HepG2 (cell line): ENCODE data around the gene PLEKHA8. TPM values are rescaled to one million over a fixed set of nuclear protein-coding genes. Genes with fewer than 3 reads are reported as not detected.

Source experiments
- PHF21A ChIP-seq: sonication (generic); formaldehyde crosslinking; IDR thresholded peaks from 2 replicates; pipeline ENCODE4 v1.5.0; 2020; ENCODE audit warnings: mild to moderate bottlenecking, missing genetic modification reagents
- TBX3 ChIP-seq: fragments of 450-650 bp; IDR thresholded peaks from 2 replicates; pipeline ENCODE4 v1.6.1; 2017; ENCODE audit warnings: antibody characterized with exemption, mild to moderate bottlenecking, inconsistent platforms, borderline replicate concordance
- polyA plus RNA-seq, 8 experiments: library from polyadenylated mRNA; depleted of rRNA in 3 of 8; stranded (reverse) in 7 of 8; unstranded in 1 of 8; fragments of >200 nt; fragmentation: Illumina TruSeq in 4 of 8; extraction: Trizol in 4 of 8; gene quantifications; 2 replicates each; pipeline versions ENCODE4 v1.2.1 to v1.2.3, GENCODE V29; 2011 to 2016; ENCODE audit warnings: low read depth in 4 of 8, missing spikeins in 1 of 8, mixed read lengths in 1 of 8; ENCODE audit not compliant: insufficient read depth in 1 of 8
- total RNA-seq, 5 experiments: library from RNA; depleted of rRNA; stranded (reverse); fragments of >200 nt; fragmentation: Illumina TruSeq; extraction: Trizol; gene quantifications; 2 replicates each; pipeline ENCODE4 v1.2.3, GENCODE V29; 2016; ENCODE audit warnings: low read depth in 1 of 5
- TF ChIP-seq, protein P1 (sequence below): sonication (generic); formaldehyde crosslinking; IDR thresholded peaks from 2 replicates; pipeline ENCODE4 v1.5.1; 2020; ENCODE audit warnings: mild to moderate bottlenecking, moderate library complexity, missing genetic modification reagents
- TF ChIP-seq, protein P2 (sequence below): sonication (generic); formaldehyde crosslinking; IDR thresholded peaks from 2 replicates; pipeline ENCODE4 v1.5.1; 2020; ENCODE audit warnings: mild to moderate bottlenecking, missing genetic modification reagents, borderline replicate concordance

The PLEKHA8 gene
- total and polyA plus RNA-seq, 2 of the 13 experiments (the other 11 are each of a cell fraction or from before 2014, with no cell fraction given): 12.5 to 26.4 TPM

DNA sequence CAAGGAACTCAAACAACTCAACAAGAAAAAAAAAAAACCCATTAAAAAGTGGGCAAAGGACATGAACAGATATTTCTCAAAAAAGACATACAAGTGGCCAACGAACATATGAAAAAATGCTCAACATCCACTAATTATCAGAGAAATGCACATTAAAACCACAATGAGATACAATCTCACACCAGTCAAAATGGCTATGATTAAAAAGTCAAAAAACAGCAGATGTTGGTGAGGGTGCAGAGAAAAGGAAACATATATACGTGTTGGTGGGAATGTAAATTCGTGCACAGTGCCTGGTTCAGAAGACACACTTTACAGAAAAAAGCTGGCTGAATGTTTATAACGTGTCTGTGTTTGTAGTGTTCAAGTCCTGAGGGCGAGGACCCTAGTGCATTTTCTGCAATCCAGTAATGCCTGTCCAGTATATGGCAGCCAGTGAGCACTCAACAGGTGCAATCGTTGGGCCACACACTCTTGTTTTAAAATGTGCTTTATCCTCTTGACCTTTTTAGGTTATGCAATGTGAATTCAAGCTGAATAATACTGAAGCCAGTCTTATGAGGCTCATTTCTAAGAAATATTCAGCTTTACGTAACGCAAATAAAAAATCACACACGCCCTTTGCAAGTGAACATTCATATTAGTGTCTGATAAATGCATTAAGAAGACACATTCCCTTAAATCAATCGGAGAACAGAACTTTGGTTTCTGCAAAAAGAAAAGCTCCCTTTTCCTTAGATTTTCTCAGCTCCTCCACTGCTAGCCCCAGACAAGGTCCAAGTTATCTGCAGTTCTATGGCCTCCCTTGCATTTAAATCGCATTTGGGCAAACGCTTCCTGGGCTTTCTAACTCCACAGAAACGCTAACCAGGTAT, 105.8 kb downstream of the PLEKHA8 start (continued):
- TF ChIP-seq, protein P1, sequence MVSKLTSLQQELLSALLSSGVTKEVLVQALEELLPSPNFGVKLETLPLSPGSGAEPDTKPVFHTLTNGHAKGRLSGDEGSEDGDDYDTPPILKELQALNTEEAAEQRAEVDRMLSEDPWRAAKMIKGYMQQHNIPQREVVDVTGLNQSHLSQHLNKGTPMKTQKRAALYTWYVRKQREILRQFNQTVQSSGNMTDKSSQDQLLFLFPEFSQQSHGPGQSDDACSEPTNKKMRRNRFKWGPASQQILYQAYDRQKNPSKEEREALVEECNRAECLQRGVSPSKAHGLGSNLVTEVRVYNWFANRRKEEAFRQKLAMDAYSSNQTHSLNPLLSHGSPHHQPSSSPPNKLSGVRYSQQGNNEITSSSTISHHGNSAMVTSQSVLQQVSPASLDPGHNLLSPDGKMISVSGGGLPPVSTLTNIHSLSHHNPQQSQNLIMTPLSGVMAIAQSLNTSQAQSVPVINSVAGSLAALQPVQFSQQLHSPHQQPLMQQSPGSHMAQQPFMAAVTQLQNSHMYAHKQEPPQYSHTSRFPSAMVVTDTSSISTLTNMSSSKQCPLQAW: 0 out of 2 replicates have a peak, but pooled peaks have one; percentile 30
- no peak for TF ChIP-seq TBX3
- TF ChIP-seq, protein P2, sequence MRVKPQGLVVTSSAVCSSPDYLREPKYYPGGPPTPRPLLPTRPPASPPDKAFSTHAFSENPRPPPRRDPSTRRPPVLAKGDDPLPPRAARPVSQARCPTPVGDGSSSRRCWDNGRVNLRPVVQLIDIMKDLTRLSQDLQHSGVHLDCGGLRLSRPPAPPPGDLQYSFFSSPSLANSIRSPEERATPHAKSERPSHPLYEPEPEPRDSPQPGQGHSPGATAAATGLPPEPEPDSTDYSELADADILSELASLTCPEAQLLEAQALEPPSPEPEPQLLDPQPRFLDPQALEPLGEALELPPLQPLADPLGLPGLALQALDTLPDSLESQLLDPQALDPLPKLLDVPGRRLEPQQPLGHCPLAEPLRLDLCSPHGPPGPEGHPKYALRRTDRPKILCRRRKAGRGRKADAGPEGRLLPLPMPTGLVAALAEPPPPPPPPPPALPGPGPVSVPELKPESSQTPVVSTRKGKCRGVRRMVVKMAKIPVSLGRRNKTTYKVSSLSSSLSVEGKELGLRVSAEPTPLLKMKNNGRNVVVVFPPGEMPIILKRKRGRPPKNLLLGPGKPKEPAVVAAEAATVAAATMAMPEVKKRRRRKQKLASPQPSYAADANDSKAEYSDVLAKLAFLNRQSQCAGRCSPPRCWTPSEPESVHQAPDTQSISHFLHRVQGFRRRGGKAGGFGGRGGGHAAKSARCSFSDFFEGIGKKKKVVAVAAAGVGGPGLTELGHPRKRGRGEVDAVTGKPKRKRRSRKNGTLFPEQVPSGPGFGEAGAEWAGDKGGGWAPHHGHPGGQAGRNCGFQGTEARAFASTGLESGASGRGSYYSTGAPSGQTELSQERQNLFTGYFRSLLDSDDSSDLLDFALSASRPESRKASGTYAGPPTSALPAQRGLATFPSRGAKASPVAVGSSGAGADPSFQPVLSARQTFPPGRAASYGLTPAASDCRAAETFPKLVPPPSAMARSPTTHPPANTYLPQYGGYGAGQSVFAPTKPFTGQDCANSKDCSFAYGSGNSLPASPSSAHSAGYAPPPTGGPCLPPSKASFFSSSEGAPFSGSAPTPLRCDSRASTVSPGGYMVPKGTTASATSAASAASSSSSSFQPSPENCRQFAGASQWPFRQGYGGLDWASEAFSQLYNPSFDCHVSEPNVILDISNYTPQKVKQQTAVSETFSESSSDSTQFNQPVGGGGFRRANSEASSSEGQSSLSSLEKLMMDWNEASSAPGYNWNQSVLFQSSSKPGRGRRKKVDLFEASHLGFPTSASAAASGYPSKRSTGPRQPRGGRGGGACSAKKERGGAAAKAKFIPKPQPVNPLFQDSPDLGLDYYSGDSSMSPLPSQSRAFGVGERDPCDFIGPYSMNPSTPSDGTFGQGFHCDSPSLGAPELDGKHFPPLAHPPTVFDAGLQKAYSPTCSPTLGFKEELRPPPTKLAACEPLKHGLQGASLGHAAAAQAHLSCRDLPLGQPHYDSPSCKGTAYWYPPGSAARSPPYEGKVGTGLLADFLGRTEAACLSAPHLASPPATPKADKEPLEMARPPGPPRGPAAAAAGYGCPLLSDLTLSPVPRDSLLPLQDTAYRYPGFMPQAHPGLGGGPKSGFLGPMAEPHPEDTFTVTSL (CRISPR knock-in tag): no peak
- TF ChIP-seq PHF21A (CRISPR knock-in tag): 0 out of 2 replicates have a peak, but pooled peaks have one; percentile 3
